Adrenal gland (tissue), 5 donors: ENCODE results near the gene GPHN.

ENCODE experiments used
- CTCF ChIP-seq, 6 experiments: fragments of 450-650 bp in 4 of 6; fragments of 200-600 bp in 2 of 6; sonication (generic) in 1 of 6; IDR thresholded peaks; 1 replicate in 5 of 6; 2 replicates in 1 of 6; pipeline versions ENCODE4 v1.5.1 to v1.8.0; 2016 to 2021; ENCODE audit warnings: antibody characterized with exemption in 6 of 6, mild to moderate bottlenecking in 2 of 6, moderate library complexity in 1 of 6
- POLR2A ChIP-seq, 2 donors: fragments of 450-650 bp; IDR thresholded peaks; one replicate each; pipeline ENCODE4 v1.6.1; 2017; ENCODE audit warnings: antibody characterized with exemption in 2 of 2, mild to moderate bottlenecking in 2 of 2, moderate library complexity in 1 of 2
- donor health status: DM: no; HTN: no; CAD: no.

- TF ChIP-seq CTCF (IDR thresholded peaks at IDR 0.05) = no peak
- TF ChIP-seq POLR2A (IDR thresholded peaks at IDR 0.05) = no peak
Measured at GRCh38 chr14:67071506-67071905, 563.6 kb downstream of the GPHN start.
